ENCODE results near the gene OGFR.

- TF ChIP-seq EZH2 (IDR thresholded peaks at IDR 0.05; ENCODE audit: low read depth, unreplicated experiment) (no peak), POLR2AphosphoS5 (IDR thresholded peaks at IDR 0.05; ENCODE audit: low read depth) (no peak), CREB1 (CRISPR knock-in tag; IDR thresholded peaks at IDR 0.05; ENCODE audit: low read depth) (no peak)
- TF ChIP-seq, protein P1, sequence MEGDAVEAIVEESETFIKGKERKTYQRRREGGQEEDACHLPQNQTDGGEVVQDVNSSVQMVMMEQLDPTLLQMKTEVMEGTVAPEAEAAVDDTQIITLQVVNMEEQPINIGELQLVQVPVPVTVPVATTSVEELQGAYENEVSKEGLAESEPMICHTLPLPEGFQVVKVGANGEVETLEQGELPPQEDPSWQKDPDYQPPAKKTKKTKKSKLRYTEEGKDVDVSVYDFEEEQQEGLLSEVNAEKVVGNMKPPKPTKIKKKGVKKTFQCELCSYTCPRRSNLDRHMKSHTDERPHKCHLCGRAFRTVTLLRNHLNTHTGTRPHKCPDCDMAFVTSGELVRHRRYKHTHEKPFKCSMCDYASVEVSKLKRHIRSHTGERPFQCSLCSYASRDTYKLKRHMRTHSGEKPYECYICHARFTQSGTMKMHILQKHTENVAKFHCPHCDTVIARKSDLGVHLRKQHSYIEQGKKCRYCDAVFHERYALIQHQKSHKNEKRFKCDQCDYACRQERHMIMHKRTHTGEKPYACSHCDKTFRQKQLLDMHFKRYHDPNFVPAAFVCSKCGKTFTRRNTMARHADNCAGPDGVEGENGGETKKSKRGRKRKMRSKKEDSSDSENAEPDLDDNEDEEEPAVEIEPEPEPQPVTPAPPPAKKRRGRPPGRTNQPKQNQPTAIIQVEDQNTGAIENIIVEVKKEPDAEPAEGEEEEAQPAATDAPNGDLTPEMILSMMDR (conservative IDR thresholded peaks at IDR 0.05; ENCODE audit: low read depth in 2 of 2) = no peak
These were observed 55.1 kb downstream of the OGFR start for GRCh38 chr20:62859721-62860120.

Measured in GM23338 (cell line).